GM12864 (cell line): Measurements from ENCODE around the gene ADAM33.

Source experiments
- DNase-seq: peaks from one replicate; pipeline ENCODE4 v3.0.0-alpha.2; 2011; ENCODE audit warnings: low read depth
- H3K4me3 ChIP-seq: 2 replicates; pipeline ENCODE4 v1.5.1; 2011; ENCODE audit warnings: mild to moderate bottlenecking, low read depth, low read length, control low read depth
- CTCF ChIP-seq: IDR thresholded peaks from 2 replicates; pipeline ENCODE4 v1.5.1; 2011; ENCODE audit warnings: low read depth, mild to moderate bottlenecking, moderate library complexity, low read length, control low read depth, inconsistent platforms; ENCODE audit errors: missing control alignments

The ADAM33 gene

GRCh38 chr20:3727401-3728021 is 45.7 kb upstream of the ADAM33 start:
- DNase-seq = no peak
- H3K4me3 ChIP-seq = no peak overlapping the region
- no peak for TF ChIP-seq CTCF

- no peak for DNase-seq
- no peak for TF ChIP-seq CTCF
- H3K4me3 ChIP-seq = no peak overlapping the region
Measured at GRCh38 chr20:3724356-3724755, 42.5 kb upstream of the ADAM33 start.

- no peak overlapping the region for H3K4me3 ChIP-seq
- DNase-seq = no peak
- no peak for TF ChIP-seq CTCF
Measured at GRCh38 chr20:3723284-3723683, 41.5 kb upstream of the ADAM33 start.

GRCh38 chr20:3721912-3722311 is 40.1 kb upstream of the ADAM33 start:
- no peak for TF ChIP-seq CTCF
- H3K4me3 ChIP-seq = no peak overlapping the region
- no peak for DNase-seq

- DNase-seq = no peak
- TF ChIP-seq CTCF = no peak
- H3K4me3 ChIP-seq = no peak overlapping the region
Measured at GRCh38 chr20:3720626-3721025, 38.8 kb upstream of the ADAM33 start.

GRCh38 chr20:3720068-3720467 is 38.3 kb upstream of the ADAM33 start:
- no peak for TF ChIP-seq CTCF
- DNase-seq = no peak
- H3K4me3 ChIP-seq = no peak overlapping the region

GRCh38 chr20:3719046-3719445 is 37.2 kb upstream of the ADAM33 start:
- DNase-seq = no peak
- no peak overlapping the region for H3K4me3 ChIP-seq
- TF ChIP-seq CTCF = no peak
